Activated CD8-positive, alpha-beta T cell treated with anti-CD3 and anti-CD28 coated beads for 36 hours (primary cell): ENCODE data around the gene PIRT. TPM values are rescaled to one million over a fixed set of nuclear protein-coding genes. Genes with fewer than 3 reads are reported as not detected.
A peak's percentile ranks its signal among the peaks of the same experiment; 100 is the strongest.

Experiments
- ATAC-seq: fragments of 200-7000 bp; cut with Tn5 transposase; one replicate; pipeline ENCODE4 v1.10.0; 2021; ENCODE audit warnings: mild to moderate bottlenecking, moderate library complexity
- CTCF ChIA-PET: fragments of 350-600 bp; sonication (Branson Sonifier 250); formaldehyde crosslinking; loops from one replicate; lab custom pipeline; 2021; ENCODE audit warnings: antibody characterized with exemption; lab: Charles Lee
- POLR2A ChIA-PET: fragments of 350-600 bp; sonication (Branson Sonifier 250); formaldehyde crosslinking; loops from one replicate; lab custom pipeline; 2021; ENCODE audit warnings: antibody characterized with exemption; lab: Charles Lee
- DNase-seq: peaks from one replicate; pipeline ENCODE4 v3.0.0-alpha.2; 2020
- H3K27ac Mint-ChIP-seq: one replicate; pipeline ENCODE4 v1.8.0; 2021; ENCODE audit warnings: mild to moderate bottlenecking, mixed read lengths
- H3K27me3 Mint-ChIP-seq: one replicate; pipeline ENCODE4 v1.8.0; 2021; ENCODE audit warnings: mixed read lengths
- H3K36me3 Mint-ChIP-seq: one replicate; pipeline ENCODE4 v1.8.0; 2021; ENCODE audit warnings: low read depth, mixed read lengths
- H3K4me1 Mint-ChIP-seq: one replicate; pipeline ENCODE4 v1.8.0; 2021; ENCODE audit warnings: low read depth, mixed read lengths
- H3K4me3 Mint-ChIP-seq: one replicate; pipeline ENCODE4 v1.8.0; 2021; ENCODE audit warnings: mild to moderate bottlenecking, moderate library complexity, mixed read lengths
- H3K9me3 Mint-ChIP-seq: one replicate; pipeline ENCODE4 v1.8.0; 2021; ENCODE audit warnings: mixed read lengths
- CTCF ChIP-seq: fragments of 200-600 bp; IDR thresholded peaks from one replicate; pipeline ENCODE4 v1.8.0; 2022; ENCODE audit warnings: antibody characterized with exemption, mild to moderate bottlenecking
- intact Hi-C: fragments of 100-400 bp; cut with micrococcal nuclease; formaldehyde crosslinking; loops from one replicate; pipeline ENCODE4 v1.10.0; 2022
- total RNA-seq, 2 experiments: library from RNA; stranded (reverse); gene quantifications; one replicate each; pipeline ENCODE4 v1.2.3, GENCODE V29; 2021

Gene PIRT
- total RNA-seq, 2 experiments from 2014 or later, result not detected

- H3K9me3 Mint-ChIP-seq, result no peaks in the 10 kb centered on the region
- H3K27ac Mint-ChIP-seq, result no peak overlapping the region
- ATAC-seq, result peak; percentile 87
- DNase-seq, result peak; percentile 49
- no peak overlapping the region for H3K4me3 Mint-ChIP-seq
- no peaks in the 10 kb centered on the region for H3K36me3 Mint-ChIP-seq
- POLR2A ChIA-PET, result no interaction called here
- peaks cover 3% of the 10 kb centered on the region for H3K4me1 Mint-ChIP-seq
- intact Hi-C loops, result no loop called here
- TF ChIP-seq CTCF, result no peak
- H3K27me3 Mint-ChIP-seq, result peaks cover 1% of the 10 kb centered on the region
- CTCF ChIA-PET, result interaction anchor here (1.4 to 1.6 kb wide), 2 partner anchors 19 to 146 kb away, joined by 4 to 7 read pairs; no protein-coding TSS in a partner anchor
Measured at GRCh38 chr17:10792151-10792550, 45.7 kb downstream of the PIRT start.

- Mint-ChIP-seq H3K27ac (no peak overlapping the region), H3K27me3 (peaks cover 1% of the 10 kb centered on the region), H3K36me3 (no peaks in the 10 kb centered on the region), H3K9me3 (no peaks in the 10 kb centered on the region), H3K4me3 (no peak overlapping the region), H3K4me1 (peaks cover 3% of the 10 kb centered on the region)
- no peak for ATAC-seq
- DNase-seq, result no peak
- no peak for TF ChIP-seq CTCF
- intact Hi-C loops, result no loop called here
- CTCF ChIA-PET, result interaction anchor here (1.2 to 1.4 kb wide), 3 partner anchors 54 to 144 kb away, joined by 3 to 4 read pairs (median 4); no protein-coding TSS in a partner anchor
- POLR2A ChIA-PET, result interaction anchor here (0.6 kb wide), 1 partner anchor 915 kb away, joined by 3 read pairs; no protein-coding TSS in a partner anchor
Measured at GRCh38 chr17:10790491-10791401, 47.1 kb downstream of the PIRT start.

- ChIA-PET CTCF (interaction anchor here (1.2 to 1.3 kb wide), 2 partner anchors 53 to 143 kb away, joined by 3 to 4 read pairs; no protein-coding TSS in a partner anchor), POLR2A (no interaction called here)
- Mint-ChIP-seq H3K4me1 (peaks cover 3% of the 10 kb centered on the region), H3K4me3 (no peak overlapping the region), H3K9me3 (no peaks in the 10 kb centered on the region), H3K27me3 (peaks cover 1% of the 10 kb centered on the region), H3K27ac (no peak overlapping the region), H3K36me3 (no peaks in the 10 kb centered on the region)
- intact Hi-C loops, result no loop called here
- TF ChIP-seq CTCF, result no peak
- DNase-seq, result no peak
- no peak for ATAC-seq
Measured at GRCh38 chr17:10789694-10790271, 48.1 kb downstream of the PIRT start.

- DNase-seq (no peak), ATAC-seq (no peak)
- intact Hi-C loops, result no loop called here
- peaks cover 10% of the 10 kb centered on the region for H3K9me3 Mint-ChIP-seq
- ChIA-PET CTCF (no interaction called here), POLR2A (no interaction called here)
- H3K27ac Mint-ChIP-seq, result no peak overlapping the region
- no peak overlapping the region for H3K4me3 Mint-ChIP-seq
- no peaks in the 10 kb centered on the region for H3K4me1 Mint-ChIP-seq
- TF ChIP-seq CTCF, result no peak
- peaks cover 2% of the 10 kb centered on the region for H3K36me3 Mint-ChIP-seq
- H3K27me3 Mint-ChIP-seq, result peaks cover 1% of the 10 kb centered on the region
Measured at GRCh38 chr17:10787306-10788045, 50.4 kb downstream of the PIRT start.
